Measurements from ENCODE around the gene CLEC3B.

GRCh38 chr3:45042162-45042561 is 16.1 kb downstream of the CLEC3B start:
- TF ChIP-seq CTCF (IDR thresholded peaks at IDR 0.05): no peak
- no peak for TF ChIP-seq POLR2A (IDR thresholded peaks at IDR 0.05)
